SK-N-SH (cell line): ENCODE results near the gene PTPRA. TPM values are rescaled to one million over a fixed set of nuclear protein-coding genes. Genes with fewer than 3 reads are reported as not detected.

ENCODE experiments used
- CTCF ChIA-PET: fragments of 300-600, 350-600 bp; formaldehyde crosslinking; extraction: SDS; loops from one replicate; lab custom pipeline; 2021; lab: Yijun Ruan, JAX
- POLR2A ChIA-PET: fragments of 350-600 bp; sonication (Branson Sonifier 250); formaldehyde crosslinking; extraction: SDS; loops from one replicate; lab custom pipeline; 2020; ENCODE audit warnings: antibody characterized with exemption, inconsistent platforms; lab: Yijun Ruan, JAX
- DNase-seq: peaks from one replicate; pipeline ENCODE4 v3.0.0; 2012
- H2AFZ ChIP-seq: fragments of 200-600 bp; sonication (generic); 2 replicates; pipeline ENCODE4 v1.8.1; 2016; ENCODE audit warnings: antibody characterized with exemption, mild to moderate bottlenecking, low read depth
- H3F3A ChIP-seq: fragments of 200-600 bp; sonication (generic); replicated peaks from 2 replicates; pipeline ENCODE3; 2016; ENCODE audit warnings: antibody characterized with exemption, mild to moderate bottlenecking; ENCODE audit not compliant: insufficient read depth
- H3K27ac ChIP-seq, 2 experiments: fragments of 200-500 bp in 1 of 2; fragments of 200-600 bp in 1 of 2; sonication (Bioruptor generic) in 1 of 2; sonication (generic), shearing (Covaris generic) in 1 of 2; 2 replicates each; pipeline versions ENCODE4 v1.5.1 to v1.6.1; 2014 to 2016; ENCODE audit warnings: low read depth in 2 of 2, inconsistent platforms in 1 of 2, low read length in 1 of 2, mild to moderate bottlenecking in 1 of 2, mixed read lengths in 1 of 2
- H3K27me3 ChIP-seq: fragments of 200-600 bp; sonication (generic), shearing (Covaris generic); 2 replicates; pipeline ENCODE4 v1.6.1; 2016; ENCODE audit warnings: mixed run types; ENCODE audit not compliant: insufficient read depth
- H3K36me3 ChIP-seq, 2 experiments: fragments of 200-500 bp in 1 of 2; fragments of 200-600 bp in 1 of 2; sonication (Bioruptor generic) in 1 of 2; sonication (generic) in 1 of 2; replicated peaks in 1 of 2; 2 replicates each; pipeline versions ENCODE3 to v1.5.1; 2014 to 2016; ENCODE audit warnings: low read length in 1 of 2, mild to moderate bottlenecking in 1 of 2; ENCODE audit not compliant: insufficient read depth in 2 of 2, control insufficient read depth in 1 of 2
- H3K4me1 ChIP-seq, 2 experiments: fragments of 200-500 bp in 1 of 2; fragments of 200-600 bp in 1 of 2; sonication (Bioruptor generic) in 1 of 2; sonication (generic), shearing (Covaris generic) in 1 of 2; 2 replicates each; pipeline versions ENCODE4 v1.5.1 to v1.6.1; 2014 to 2016; ENCODE audit warnings: low read depth in 1 of 2, low read length in 1 of 2, mixed run types in 1 of 2; ENCODE audit not compliant: insufficient read depth in 2 of 2, control insufficient read depth in 1 of 2
- H3K4me2 ChIP-seq: fragments of 200-600 bp; sonication (generic), shearing (Covaris generic); 2 replicates; pipeline ENCODE4 v1.6.1; 2017; ENCODE audit warnings: mixed run types
- H3K4me3 ChIP-seq, 2 experiments: fragments of 200-500 bp in 1 of 2; fragments of 200-600 bp in 1 of 2; sonication (Bioruptor generic) in 1 of 2; sonication (generic), shearing (Covaris generic) in 1 of 2; 2 replicates each; pipeline versions ENCODE4 v1.5.1 to v1.8.1; 2014 to 2016; ENCODE audit warnings: low read depth in 2 of 2, inconsistent platforms in 1 of 2, low read length in 1 of 2, mild to moderate bottlenecking in 1 of 2, mixed read lengths in 1 of 2, moderate library complexity in 1 of 2
- H3K79me2 ChIP-seq: fragments of 200-600 bp; sonication (generic); 2 replicates; pipeline ENCODE4 v1.8.1; 2017; ENCODE audit warnings: mild to moderate bottlenecking; ENCODE audit not compliant: insufficient read depth
- H3K9ac ChIP-seq: fragments of 200-600 bp; sonication (generic); 2 replicates; pipeline ENCODE4 v1.6.1; 2017; ENCODE audit warnings: mixed run types
- H3K9me2 ChIP-seq: fragments of 200-600 bp; sonication (generic); 2 replicates; pipeline ENCODE4 v1.6.1; 2017; ENCODE audit warnings: mixed run types
- H3K9me3 ChIP-seq: fragments of 200-600 bp; sonication (generic); 2 replicates; pipeline ENCODE4 v1.6.1; 2017; ENCODE audit warnings: mixed run types, mild to moderate bottlenecking, moderate library complexity
- H4K20me1 ChIP-seq: fragments of 200-600 bp; sonication (generic); 2 replicates; pipeline ENCODE4 v1.6.1; 2017; ENCODE audit warnings: mild to moderate bottlenecking, mixed run types; ENCODE audit not compliant: insufficient read depth
- ELF1 ChIP-seq: IDR thresholded peaks from 2 replicates; pipeline ENCODE4 v1.4.0; 2012
- EP300 ChIP-seq, 2 experiments: IDR thresholded peaks; 2 replicates each; pipeline versions ENCODE4 v1.4.0 to v1.6.1; 2012; ENCODE audit warnings: borderline replicate concordance in 1 of 2, low read depth in 1 of 2, low read length in 1 of 2
- EZH2phosphoT487 ChIP-seq: fragments of 200-600 bp; sonication (generic); IDR thresholded peaks from 2 replicates; pipeline ENCODE4 v1.6.1; 2017; ENCODE audit warnings: low read depth, mixed run types, mild to moderate bottlenecking, antibody characterized with exemption, moderate library complexity, borderline replicate concordance
- FOXJ3 ChIP-seq: sonication (generic); formaldehyde crosslinking; IDR thresholded peaks from 2 replicates; pipeline ENCODE4 v1.5.1; 2020; ENCODE audit warnings: mild to moderate bottlenecking, missing genetic modification reagents
- FOXM1 ChIP-seq: IDR thresholded peaks from 2 replicates; pipeline ENCODE4 v1.4.0; 2012; ENCODE audit warnings: low read depth, mild to moderate bottlenecking
- NRF1 ChIP-seq: IDR thresholded peaks from 2 replicates; pipeline ENCODE4 v1.6.1; 2012; ENCODE audit warnings: low read depth, mild to moderate bottlenecking, low read length
- POLR2AphosphoS5 ChIP-seq: IDR thresholded peaks from 2 replicates; pipeline ENCODE4 v1.6.1; 2012; ENCODE audit warnings: low read depth, low read length
- RCOR1 ChIP-seq: fragments of 150-350 bp; IDR thresholded peaks from 2 replicates; pipeline ENCODE4 v1.6.1; 2017; ENCODE audit warnings: antibody characterized with exemption, low read length
- RXRA ChIP-seq: IDR thresholded peaks from 2 replicates; pipeline ENCODE4 v1.4.0; 2012; ENCODE audit warnings: low read depth, mild to moderate bottlenecking, borderline replicate concordance
- SMC3 ChIP-seq: IDR thresholded peaks from 2 replicates; pipeline ENCODE4 v1.6.1; 2012; ENCODE audit warnings: low read depth, low read length, improper control_type of control experiment
- TAF1 ChIP-seq: IDR thresholded peaks from 2 replicates; pipeline ENCODE4 v1.6.1; 2012; ENCODE audit warnings: low read depth, mild to moderate bottlenecking, low read length, moderate library complexity, borderline replicate concordance
- TCF12 ChIP-seq: IDR thresholded peaks from 2 replicates; pipeline ENCODE4 v1.4.0; 2012
- TEAD4 ChIP-seq: IDR thresholded peaks from 2 replicates; pipeline ENCODE4 v1.4.0; 2012; ENCODE audit warnings: mild to moderate bottlenecking, borderline replicate concordance; ENCODE audit not compliant: insufficient read depth
- YY1 ChIP-seq: IDR thresholded peaks from 2 replicates; pipeline ENCODE4 v1.4.0; 2012; ENCODE audit warnings: low read depth, mild to moderate bottlenecking
- WGBS: methylation state at CpG from one replicate; pipeline ENCODE4 v1.1.6; 2017; ENCODE audit warnings: low lambda C conversion rate; 5-methylcytosine and 5-hydroxymethylcytosine counted together
- polyA plus RNA-seq, 3 experiments: library from polyadenylated mRNA; depleted of rRNA; stranded (reverse); fragments of >200 nt; gene quantifications; 2 replicates each; pipeline ENCODE4 v1.2.3, GENCODE V29; 2012
- TF ChIP-seq, protein P1 (sequence below): fragments of 200-600 bp; sonication (generic); IDR thresholded peaks from 2 replicates; pipeline ENCODE4 v1.6.1; 2017; ENCODE audit warnings: antibody characterized with exemption, mild to moderate bottlenecking, moderate library complexity
- TF ChIP-seq, protein P2 (sequence below): IDR thresholded peaks from 2 replicates; pipeline ENCODE4 v1.4.0; 2012; ENCODE audit warnings: low read depth, borderline replicate concordance
- TF ChIP-seq, protein P3 (sequence below): IDR thresholded peaks from 2 replicates; pipeline ENCODE4 v1.4.0; 2012; ENCODE audit warnings: low read depth, borderline replicate concordance
- TF ChIP-seq, protein P4 (sequence below): IDR thresholded peaks from 2 replicates; pipeline ENCODE4 v1.4.0; 2012; ENCODE audit warnings: low read depth
- TF ChIP-seq, protein P5 (sequence below): fragments of 150-350 bp; IDR thresholded peaks from 2 replicates; pipeline ENCODE4 v1.6.1; 2016; ENCODE audit warnings: mild to moderate bottlenecking, low read depth, low read length

The PTPRA gene
- polyA plus RNA-seq, 1 of the 3 experiments (the other 2 are of a cell fraction) = 47.6 TPM

DNA sequence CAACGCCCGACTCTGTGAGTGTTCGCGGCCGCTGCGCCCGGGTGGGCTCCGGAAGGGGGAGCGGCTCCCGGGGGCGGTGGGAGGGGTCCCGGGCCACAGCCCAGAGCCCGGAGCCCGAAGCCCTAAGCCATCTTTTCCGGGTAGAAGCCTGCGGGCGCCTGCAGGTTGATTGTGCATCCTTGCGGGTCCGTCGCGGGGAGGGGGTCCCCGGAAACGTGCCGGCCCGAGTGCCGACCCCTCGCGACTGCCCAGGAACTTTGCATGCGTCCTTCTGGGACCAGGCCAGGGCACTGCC, 413 bp downstream of the PTPRA start:
- POLR2A ChIA-PET = no interaction called here
- TF ChIP-seq ELF1 (0 out of 2 replicates have a peak, but pooled peaks have one; percentile 11), FOXM1 (no peak), NRF1 (no peak), TAF1 (no peak), EZH2phosphoT487 (no peak), FOXJ3 (CRISPR knock-in tag) (no peak)
- TF ChIP-seq, protein P1, sequence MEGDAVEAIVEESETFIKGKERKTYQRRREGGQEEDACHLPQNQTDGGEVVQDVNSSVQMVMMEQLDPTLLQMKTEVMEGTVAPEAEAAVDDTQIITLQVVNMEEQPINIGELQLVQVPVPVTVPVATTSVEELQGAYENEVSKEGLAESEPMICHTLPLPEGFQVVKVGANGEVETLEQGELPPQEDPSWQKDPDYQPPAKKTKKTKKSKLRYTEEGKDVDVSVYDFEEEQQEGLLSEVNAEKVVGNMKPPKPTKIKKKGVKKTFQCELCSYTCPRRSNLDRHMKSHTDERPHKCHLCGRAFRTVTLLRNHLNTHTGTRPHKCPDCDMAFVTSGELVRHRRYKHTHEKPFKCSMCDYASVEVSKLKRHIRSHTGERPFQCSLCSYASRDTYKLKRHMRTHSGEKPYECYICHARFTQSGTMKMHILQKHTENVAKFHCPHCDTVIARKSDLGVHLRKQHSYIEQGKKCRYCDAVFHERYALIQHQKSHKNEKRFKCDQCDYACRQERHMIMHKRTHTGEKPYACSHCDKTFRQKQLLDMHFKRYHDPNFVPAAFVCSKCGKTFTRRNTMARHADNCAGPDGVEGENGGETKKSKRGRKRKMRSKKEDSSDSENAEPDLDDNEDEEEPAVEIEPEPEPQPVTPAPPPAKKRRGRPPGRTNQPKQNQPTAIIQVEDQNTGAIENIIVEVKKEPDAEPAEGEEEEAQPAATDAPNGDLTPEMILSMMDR = 0 out of 2 replicates have a peak, but pooled peaks have one; percentile 8
- TF ChIP-seq, protein P2, sequence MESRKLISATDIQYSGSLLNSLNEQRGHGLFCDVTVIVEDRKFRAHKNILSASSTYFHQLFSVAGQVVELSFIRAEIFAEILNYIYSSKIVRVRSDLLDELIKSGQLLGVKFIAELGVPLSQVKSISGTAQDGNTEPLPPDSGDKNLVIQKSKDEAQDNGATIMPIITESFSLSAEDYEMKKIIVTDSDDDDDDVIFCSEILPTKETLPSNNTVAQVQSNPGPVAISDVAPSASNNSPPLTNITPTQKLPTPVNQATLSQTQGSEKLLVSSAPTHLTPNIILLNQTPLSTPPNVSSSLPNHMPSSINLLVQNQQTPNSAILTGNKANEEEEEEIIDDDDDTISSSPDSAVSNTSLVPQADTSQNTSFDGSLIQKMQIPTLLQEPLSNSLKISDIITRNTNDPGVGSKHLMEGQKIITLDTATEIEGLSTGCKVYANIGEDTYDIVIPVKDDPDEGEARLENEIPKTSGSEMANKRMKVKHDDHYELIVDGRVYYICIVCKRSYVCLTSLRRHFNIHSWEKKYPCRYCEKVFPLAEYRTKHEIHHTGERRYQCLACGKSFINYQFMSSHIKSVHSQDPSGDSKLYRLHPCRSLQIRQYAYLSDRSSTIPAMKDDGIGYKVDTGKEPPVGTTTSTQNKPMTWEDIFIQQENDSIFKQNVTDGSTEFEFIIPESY = no peak
- peaks cover 20% of the 10 kb centered on the region for H3F3A ChIP-seq
- peak overlapping the region; percentile 89 to 98 for H3K4me3 ChIP-seq
- CTCF ChIA-PET = interaction anchor here (1.0 to 1.6 kb wide), 3 partner anchors 9 to 128 kb away, joined by 3 to 6 read pairs (median 3); no protein-coding TSS in a partner anchor
- peak overlapping the region; percentile 43 to 78; a peak in 3 of 4 replicates for H3K27ac ChIP-seq
- peaks cover 11% of the 10 kb centered on the region; the same call in 1 of the 2 replicates for H4K20me1 ChIP-seq
- no peaks in the 10 kb centered on the region for H3K9me3 ChIP-seq
- 1% methylated on average over 24 of the region's 29 CpGs for WGBS
- H3K9ac ChIP-seq = peak overlapping the region; percentile 88
- peak; percentile 88 for DNase-seq
- no peaks in the 10 kb centered on the region for H3K9me2 ChIP-seq
- H3K36me3 ChIP-seq = peaks cover 3 to 5% of the 10 kb centered on the region in 2 experiments
- no peaks in the 10 kb centered on the region for H3K27me3 ChIP-seq
- peaks cover 52% of the 10 kb centered on the region for H3K79me2 ChIP-seq
- peaks cover 13 to 22% of the 10 kb centered on the region in 2 experiments for H3K4me1 ChIP-seq
- H3K4me2 ChIP-seq = peak overlapping the region; percentile 95
- peak overlapping the region; percentile 79; the same call in 1 of the 2 replicates for H2AFZ ChIP-seq

DNA sequence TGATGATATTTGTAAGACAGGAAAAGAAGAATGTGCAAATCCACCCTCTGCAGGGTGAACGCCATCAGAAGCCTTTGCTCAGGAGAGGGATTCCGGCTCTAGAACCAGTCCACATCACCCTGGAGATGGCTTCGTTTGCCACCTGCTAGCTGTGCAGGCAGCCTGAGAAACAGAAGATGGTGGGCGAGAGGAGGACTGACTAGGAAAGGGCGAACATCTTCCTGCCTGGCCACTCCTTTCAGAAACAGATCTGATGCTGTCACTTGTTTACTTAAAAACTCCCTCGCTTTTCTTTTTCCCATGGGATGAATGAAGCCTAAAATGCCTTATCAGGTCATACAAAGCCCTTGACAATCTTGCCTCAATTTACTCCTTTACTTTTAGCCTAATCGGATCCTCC, 1.2 kb downstream of the PTPRA start:
- Histone ChIP-seq H3K9me3 (no peaks in the 10 kb centered on the region), H3K4me1 (peaks cover 13 to 22% of the 10 kb centered on the region in 2 experiments), H3K27ac (no peak overlapping the region), H3K4me2 (peak overlapping the region; percentile 95), H3K4me3 (peak overlapping the region; percentile 89 to 98), H3K9me2 (no peaks in the 10 kb centered on the region), H2AFZ (no peak overlapping the region), H3K79me2 (peaks cover 58% of the 10 kb centered on the region), H3F3A (peaks cover 17% of the 10 kb centered on the region), H4K20me1 (peaks cover 18% of the 10 kb centered on the region), H3K9ac (peak overlapping the region; percentile 88; the same call in 1 of the 2 replicates), H3K27me3 (no peaks in the 10 kb centered on the region), H3K36me3 (peaks cover 3 to 5% of the 10 kb centered on the region in 2 experiments)
- DNase-seq = no peak
- POLR2A ChIA-PET = interaction anchor here (0.6 to 0.9 kb wide), 2 partner anchors 172 to 730 kb away, joined by 3 read pairs; partner anchors contain the start of gene MRPS26
- TF ChIP-seq, protein P3, sequence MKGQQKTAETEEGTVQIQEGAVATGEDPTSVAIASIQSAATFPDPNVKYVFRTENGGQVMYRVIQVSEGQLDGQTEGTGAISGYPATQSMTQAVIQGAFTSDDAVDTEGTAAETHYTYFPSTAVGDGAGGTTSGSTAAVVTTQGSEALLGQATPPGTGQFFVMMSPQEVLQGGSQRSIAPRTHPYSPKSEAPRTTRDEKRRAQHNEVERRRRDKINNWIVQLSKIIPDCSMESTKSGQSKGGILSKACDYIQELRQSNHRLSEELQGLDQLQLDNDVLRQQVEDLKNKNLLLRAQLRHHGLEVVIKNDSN = no peak
- TF ChIP-seq, protein P4, sequence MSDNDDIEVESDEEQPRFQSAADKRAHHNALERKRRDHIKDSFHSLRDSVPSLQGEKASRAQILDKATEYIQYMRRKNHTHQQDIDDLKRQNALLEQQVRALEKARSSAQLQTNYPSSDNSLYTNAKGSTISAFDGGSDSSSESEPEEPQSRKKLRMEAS = no peak
- no peak for TF ChIP-seq YY1
- no peak for TF ChIP-seq EP300 (IDR thresholded peaks at IDR 0.05; ENCODE audit: borderline replicate concordance in 1 of 2, low read depth in 1 of 2, low read length in 1 of 2)
- TF ChIP-seq TCF12 = no peak
- no peak for TF ChIP-seq NRF1
- no peak for TF ChIP-seq ELF1
- TF ChIP-seq FOXM1 = no peak
- no peak for TF ChIP-seq SMC3
- no peak for TF ChIP-seq POLR2AphosphoS5
- no peak for TF ChIP-seq RXRA
- TF ChIP-seq, protein P5, sequence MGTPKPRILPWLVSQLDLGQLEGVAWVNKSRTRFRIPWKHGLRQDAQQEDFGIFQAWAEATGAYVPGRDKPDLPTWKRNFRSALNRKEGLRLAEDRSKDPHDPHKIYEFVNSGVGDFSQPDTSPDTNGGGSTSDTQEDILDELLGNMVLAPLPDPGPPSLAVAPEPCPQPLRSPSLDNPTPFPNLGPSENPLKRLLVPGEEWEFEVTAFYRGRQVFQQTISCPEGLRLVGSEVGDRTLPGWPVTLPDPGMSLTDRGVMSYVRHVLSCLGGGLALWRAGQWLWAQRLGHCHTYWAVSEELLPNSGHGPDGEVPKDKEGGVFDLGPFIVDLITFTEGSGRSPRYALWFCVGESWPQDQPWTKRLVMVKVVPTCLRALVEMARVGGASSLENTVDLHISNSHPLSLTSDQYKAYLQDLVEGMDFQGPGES = no peak
- TF ChIP-seq TEAD4 = no peak
- no peak for TF ChIP-seq RCOR1
- 53% methylated on average over 7 of the region's 7 CpGs for WGBS
- CTCF ChIA-PET = interaction anchor here (0.7 to 1.6 kb wide), 2 partner anchors 9 to 127 kb away, joined by 3 to 6 read pairs; no protein-coding TSS in a partner anchor
